NCI-H2171 (cell line): ENCODE results near the gene ROCK1.
"Not testable (repeated sequence)": the region's sequence is repeated elsewhere in the genome, so short reads cannot be mapped to it uniquely, and the experiment has no call there.

ENCODE experiments used
- DNase-seq: peaks from one replicate; lab custom pipeline; 2025; lab: John Stamatoyannopoulos, UW

The ROCK1 gene

DNA sequence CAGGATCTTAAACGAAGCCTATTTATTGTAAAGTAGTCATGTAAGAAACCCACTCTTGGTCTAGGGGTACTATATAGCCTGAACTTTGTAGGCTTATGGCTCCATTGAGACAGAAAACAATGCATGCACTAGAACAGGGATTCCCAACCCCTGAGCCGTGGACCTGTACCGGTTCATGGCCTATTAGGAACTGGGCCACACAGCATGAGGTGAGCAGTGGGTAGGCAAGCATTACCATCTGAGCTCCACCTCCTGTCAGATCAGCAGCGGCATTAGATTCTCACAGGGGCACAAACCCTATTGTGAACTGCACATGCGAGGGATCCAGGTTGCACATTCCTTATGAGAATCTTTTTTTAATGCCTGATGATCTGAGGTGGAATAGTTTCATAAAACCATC, 59.2 kb downstream of the ROCK1 start:
- no peak for DNase-seq

- DNase-seq = no peak
Measured at GRCh38 chr18:21051620-21052019, 60.0 kb downstream of the ROCK1 start.

GRCh38 chr18:21049306-21049705, 62.3 kb downstream of the ROCK1 start:
- no peak for DNase-seq

DNA sequence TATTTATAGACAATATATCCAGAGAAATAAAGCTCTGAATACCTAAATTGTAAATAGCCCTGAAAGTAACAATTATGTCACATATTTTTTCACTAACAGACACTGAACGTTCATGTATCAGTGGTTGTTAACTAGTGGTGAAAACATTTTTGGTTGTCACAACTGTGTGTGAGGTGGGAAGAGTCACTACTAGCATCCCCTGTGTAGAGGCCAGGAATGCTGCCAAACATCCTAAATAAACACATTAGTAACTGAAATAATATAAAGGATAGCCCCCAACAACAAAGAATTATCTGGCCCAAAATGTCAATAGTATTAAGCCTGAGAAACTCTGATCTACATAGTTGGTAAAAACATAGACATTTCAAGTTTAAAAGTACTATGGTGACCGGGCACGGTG, 64.5 kb downstream of the ROCK1 start:
- no peak for DNase-seq

- no peak for DNase-seq
Measured at GRCh38 chr18:21040466-21040865, 71.1 kb downstream of the ROCK1 start.

DNA sequence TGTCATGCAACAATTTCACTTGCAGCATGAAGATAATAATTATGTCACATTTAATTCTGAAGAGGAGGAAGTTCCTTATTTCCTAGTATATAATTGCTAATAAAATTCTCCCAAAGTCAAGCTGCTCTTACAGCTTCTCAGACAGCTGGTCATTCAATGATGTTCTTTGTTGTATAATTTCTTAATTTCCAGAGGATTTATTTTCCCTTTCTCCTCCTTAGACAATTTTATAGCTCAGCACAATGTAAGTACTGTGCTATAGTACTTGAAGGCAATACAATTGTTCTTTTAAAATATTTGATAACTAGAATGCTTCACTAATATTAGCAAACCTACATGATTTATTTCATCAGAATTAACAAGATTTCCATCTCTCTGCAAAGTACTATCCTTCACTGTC, 73.4 kb downstream of the ROCK1 start:
- no peak for DNase-seq

DNA sequence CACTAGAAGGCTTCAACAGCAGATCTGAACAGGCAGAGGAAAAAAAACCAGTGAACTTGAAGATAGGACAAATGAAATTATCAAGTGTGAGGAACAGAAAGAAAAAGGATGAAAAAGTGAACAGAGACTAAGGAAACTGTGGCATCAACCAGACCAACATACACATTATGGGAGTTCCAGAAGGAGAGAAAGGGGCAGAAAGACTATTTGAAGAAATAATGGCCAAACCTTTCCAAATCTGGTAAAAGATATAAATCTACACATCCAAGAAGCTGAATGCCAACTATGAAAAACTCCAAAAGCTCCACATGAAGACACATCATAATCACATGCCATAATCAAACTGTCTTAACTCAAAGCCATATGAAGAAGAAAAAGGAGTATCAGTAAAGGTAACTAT, 79.8 kb downstream of the ROCK1 start:
- DNase-seq = no peak

GRCh38 chr18:21018257-21018656, 93.4 kb downstream of the ROCK1 start:
- DNase-seq = not testable (repeated sequence)

DNA sequence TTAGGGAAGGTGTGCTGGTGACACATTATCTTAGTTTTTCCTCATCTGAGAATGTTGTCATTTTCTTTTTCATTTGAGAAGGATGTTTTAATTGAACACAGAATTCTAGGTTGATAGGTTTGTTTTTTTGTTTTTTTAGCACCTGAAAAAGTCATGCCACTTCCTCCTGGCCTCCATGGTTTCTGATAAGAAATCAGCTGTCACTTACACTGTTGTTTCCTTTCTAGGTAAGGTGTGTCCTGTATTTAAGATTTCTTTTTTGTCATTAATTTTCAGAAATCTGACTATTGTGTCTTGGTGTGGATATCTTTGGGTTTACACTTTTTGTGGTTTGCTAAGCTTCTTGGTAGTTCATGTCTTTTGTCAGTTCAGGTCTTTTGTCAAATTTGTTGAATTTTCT, 99.3 kb downstream of the ROCK1 start:
- DNase-seq = no peak

DNA sequence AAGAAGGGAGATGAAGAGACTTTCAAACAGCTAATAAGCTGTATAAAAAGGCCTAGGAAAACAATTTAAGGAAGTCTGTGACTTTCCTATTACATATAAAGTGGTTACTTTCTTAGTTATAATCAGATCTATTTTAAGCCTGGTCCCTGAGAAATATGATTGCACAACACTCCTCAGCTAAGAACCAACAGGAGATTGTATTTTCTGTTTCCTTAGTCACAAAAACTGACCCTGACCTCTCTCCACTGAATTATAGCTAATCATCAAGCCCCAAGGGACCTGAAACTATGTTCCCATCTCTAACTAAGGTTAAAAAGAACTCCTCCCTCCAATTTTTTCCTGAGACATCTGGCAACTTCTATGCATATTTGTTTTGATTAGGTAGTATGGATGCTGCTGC, 106.9 kb downstream of the ROCK1 start:
- DNase-seq = no peak

DNA sequence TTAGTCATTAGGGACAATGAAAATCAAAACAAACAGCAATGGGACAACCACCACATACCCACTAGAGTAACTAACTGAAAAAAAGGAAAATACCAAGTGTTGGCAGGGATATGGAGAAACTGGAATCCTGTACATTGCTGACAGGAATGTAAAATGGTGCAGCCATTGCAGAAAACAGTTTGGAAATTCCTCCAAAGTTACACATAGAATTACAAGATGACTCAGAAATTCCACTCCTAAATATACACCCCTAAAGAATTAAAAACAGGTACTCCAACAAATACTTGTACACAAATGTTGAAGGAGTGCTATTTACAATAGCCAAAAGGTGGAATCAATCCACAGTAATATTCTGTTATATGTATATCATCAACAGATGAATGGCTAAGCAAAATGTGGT, 110.9 kb downstream of the ROCK1 start:
- no peak for DNase-seq

GRCh38 chr18:20997371-20997770, 114.2 kb downstream of the ROCK1 start:
- no peak for DNase-seq

- DNase-seq = no peak
Measured at GRCh38 chr18:20996418-20996817, 115.2 kb downstream of the ROCK1 start.

DNA sequence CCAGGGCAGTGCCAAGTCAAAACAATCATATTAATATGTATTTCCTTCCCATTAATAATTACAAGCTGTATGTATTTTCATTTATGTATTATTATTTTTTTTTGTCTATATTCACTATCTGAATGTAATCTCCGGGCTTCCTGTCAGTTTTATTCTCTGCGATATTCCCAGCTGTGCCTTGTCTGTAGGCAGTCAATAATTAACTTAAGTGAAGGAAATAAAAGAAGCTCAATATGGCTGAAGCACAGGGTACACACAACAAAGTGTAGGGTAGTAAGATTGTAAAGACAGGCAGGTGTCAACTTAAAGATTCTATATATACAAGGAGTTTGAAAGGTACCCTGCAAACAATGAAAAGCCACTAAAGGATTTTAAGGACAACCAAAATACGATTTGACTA, 122.9 kb downstream of the ROCK1 start:
- no peak for DNase-seq

DNA sequence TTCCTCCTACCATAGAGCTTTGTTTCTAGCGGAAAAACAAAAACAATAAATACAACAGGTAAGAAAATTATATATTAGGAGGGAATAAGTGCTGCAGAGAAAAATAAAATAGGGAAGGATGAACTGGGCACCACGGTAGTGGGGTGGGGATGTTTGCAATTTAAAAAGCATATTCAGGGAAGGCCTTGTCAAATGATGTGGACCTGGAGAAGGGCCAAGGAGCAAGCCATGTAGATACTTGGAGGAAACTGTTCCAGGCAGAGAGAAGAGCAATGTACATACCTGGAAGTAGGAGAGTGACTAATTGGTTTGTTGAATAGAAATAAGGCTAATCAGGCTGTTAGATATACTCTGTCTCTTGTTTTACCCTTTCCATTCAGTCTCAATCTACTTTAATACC, 136.5 kb downstream of the ROCK1 start:
- DNase-seq = no peak

- no peak for DNase-seq
Measured at GRCh38 chr18:20971886-20972267, 139.7 kb downstream of the ROCK1 start.

GRCh38 chr18:20966795-20967194, 144.8 kb downstream of the ROCK1 start:
- DNase-seq = no peak

DNA sequence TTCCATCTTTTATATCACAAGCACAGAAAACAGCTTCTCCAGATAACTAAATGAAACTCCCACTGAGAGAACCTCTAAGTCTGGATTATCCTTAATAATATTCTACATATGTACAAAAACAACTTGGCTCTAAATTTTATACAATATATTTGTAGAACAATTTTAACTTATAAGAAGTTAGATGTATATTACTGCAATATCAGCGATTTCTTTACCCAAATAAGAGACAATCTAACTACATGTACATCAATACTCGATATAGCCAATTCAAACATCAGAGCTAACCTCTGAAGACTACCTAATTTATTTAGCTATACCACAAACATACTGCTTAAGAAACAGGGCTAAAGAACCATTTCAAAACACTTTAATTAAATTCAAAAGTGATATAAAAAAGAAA, 148.6 kb downstream of the ROCK1 start:
- DNase-seq = no peak

- DNase-seq = no peak
Measured at GRCh38 chr18:20960735-20961134, 150.9 kb downstream of the ROCK1 start.

GRCh38 chr18:20950827-20951226, 160.8 kb downstream of the ROCK1 start:
- DNase-seq = not testable (repeated sequence)
